HepG2 (cell line): ENCODE measurements around the gene TAS1R3. TPM values are rescaled to one million over a fixed set of nuclear protein-coding genes. Genes with fewer than 3 reads are reported as not detected.
A peak's percentile ranks its signal among the peaks of the same experiment; 100 is the strongest.

Experiments
- CCDC6 ChIP-seq: sonication (generic); formaldehyde crosslinking; IDR thresholded peaks from 2 replicates; pipeline ENCODE4 v1.8.1; 2022; ENCODE audit warnings: mild to moderate bottlenecking, missing genetic modification reagents, moderate library complexity
- FOXP1 ChIP-seq, 2 experiments: fragments of 450-650 bp in 1 of 2; IDR thresholded peaks; 2 replicates each; pipeline ENCODE4 v1.6.1; 2017 to 2018; ENCODE audit warnings: antibody characterized with exemption in 1 of 2
- GABPB1 ChIP-seq: IDR thresholded peaks from 2 replicates; pipeline ENCODE4 v1.6.1; 2016; ENCODE audit warnings: mild to moderate bottlenecking, missing genetic modification reagents, moderate library complexity, missing compliant biosample characterization
- GMEB2 ChIP-seq: IDR thresholded peaks from 2 replicates; pipeline ENCODE4 v1.6.1; 2016; ENCODE audit warnings: missing biosample characterization, missing genetic modification reagents, low read depth
- HES4 ChIP-seq: sonication (generic); formaldehyde crosslinking; IDR thresholded peaks from 2 replicates; pipeline ENCODE4 v1.9.0; 2021; ENCODE audit warnings: mild to moderate bottlenecking, missing genetic modification reagents, borderline replicate concordance
- KDM5B ChIP-seq: sonication (generic); formaldehyde crosslinking; IDR thresholded peaks from 2 replicates; pipeline ENCODE4 v1.4.0; 2020; ENCODE audit warnings: missing genetic modification reagents, mild to moderate bottlenecking, borderline replicate concordance
- KLF12 ChIP-seq: sonication (generic); formaldehyde crosslinking; IDR thresholded peaks from 2 replicates; pipeline ENCODE4 v1.4.0; 2020; ENCODE audit warnings: missing genetic modification reagents, borderline replicate concordance
- MLLT10 ChIP-seq: sonication (generic); formaldehyde crosslinking; IDR thresholded peaks from 2 replicates; pipeline ENCODE4 v1.4.0; 2020; ENCODE audit warnings: missing genetic modification reagents
- MNT ChIP-seq: fragments of 450-650 bp; IDR thresholded peaks from 2 replicates; pipeline ENCODE4 v1.6.1; 2016
- MXD3 ChIP-seq: IDR thresholded peaks from 2 replicates; pipeline ENCODE4 v1.6.1; 2016; ENCODE audit warnings: mild to moderate bottlenecking, missing biosample characterization, missing genetic modification reagents
- NCOA1 ChIP-seq: sonication (generic); formaldehyde crosslinking; IDR thresholded peaks from 2 replicates; pipeline ENCODE4 v1.9.0; 2021; ENCODE audit warnings: missing genetic modification reagents
- PAX8 ChIP-seq: sonication (generic); formaldehyde crosslinking; IDR thresholded peaks from 2 replicates; pipeline ENCODE4 v1.8.0; 2022; ENCODE audit warnings: mild to moderate bottlenecking, missing genetic modification reagents, borderline replicate concordance
- RAD21 ChIP-seq: fragments of 450-650 bp; formaldehyde crosslinking; IDR thresholded peaks from 2 replicates; pipeline ENCODE4 v1.5.0; 2020; ENCODE audit warnings: mild to moderate bottlenecking
- RBFOX2 ChIP-seq: fragments of 200-400 bp; formaldehyde crosslinking; IDR thresholded peaks from 2 replicates; pipeline ENCODE4 v1.6.1; 2017; ENCODE audit warnings: low read depth, mild to moderate bottlenecking, low read length
- SALL2 ChIP-seq: sonication (generic); formaldehyde crosslinking; IDR thresholded peaks from 2 replicates; pipeline ENCODE4 v1.8.1; 2023; ENCODE audit warnings: mild to moderate bottlenecking, missing genetic modification reagents, inconsistent platforms
- TAF1 ChIP-seq: sonication (generic); formaldehyde crosslinking; IDR thresholded peaks from 2 replicates; pipeline ENCODE4 v1.4.0; 2020; ENCODE audit warnings: missing genetic modification reagents
- TBP ChIP-seq: sonication (generic); formaldehyde crosslinking; IDR thresholded peaks from 2 replicates; pipeline ENCODE4 v1.5.0; 2020; ENCODE audit warnings: missing genetic modification reagents
- TBX2 ChIP-seq: sonication (generic); formaldehyde crosslinking; IDR thresholded peaks from 2 replicates; pipeline ENCODE4 v1.5.0; 2020; ENCODE audit warnings: missing genetic modification reagents, mild to moderate bottlenecking, borderline replicate concordance
- ZBTB14 ChIP-seq: sonication (generic); formaldehyde crosslinking; IDR thresholded peaks from 2 replicates; pipeline ENCODE4 v1.4.0; 2020; ENCODE audit warnings: missing genetic modification reagents
- ZNF512B ChIP-seq: sonication (generic); formaldehyde crosslinking; IDR thresholded peaks from 2 replicates; pipeline ENCODE4 v1.5.1; 2020; ENCODE audit warnings: missing genetic modification reagents, mild to moderate bottlenecking, borderline replicate concordance
- ZNF547 ChIP-seq: sonication (generic); formaldehyde crosslinking; IDR thresholded peaks from 2 replicates; pipeline ENCODE4 v1.5.1; 2020; ENCODE audit warnings: mild to moderate bottlenecking, missing genetic modification reagents
- ZNF607 ChIP-seq: sonication (generic); formaldehyde crosslinking; IDR thresholded peaks from 2 replicates; pipeline ENCODE4 v1.5.1; 2020; ENCODE audit warnings: missing genetic modification reagents, mild to moderate bottlenecking, borderline replicate concordance
- ZNF780A ChIP-seq: sonication (generic); formaldehyde crosslinking; IDR thresholded peaks from 2 replicates; pipeline ENCODE4 v1.8.0; 2022; ENCODE audit warnings: mild to moderate bottlenecking, missing genetic modification reagents, moderate library complexity
- polyA plus RNA-seq, 8 experiments: library from polyadenylated mRNA; depleted of rRNA in 3 of 8; stranded (reverse) in 7 of 8; unstranded in 1 of 8; fragments of >200 nt; fragmentation: Illumina TruSeq in 4 of 8; extraction: Trizol in 4 of 8; gene quantifications; 2 replicates each; pipeline versions ENCODE4 v1.2.1 to v1.2.3, GENCODE V29; 2011 to 2016; ENCODE audit warnings: low read depth in 4 of 8, missing spikeins in 1 of 8, mixed read lengths in 1 of 8; ENCODE audit not compliant: insufficient read depth in 1 of 8
- total RNA-seq, 5 experiments: library from RNA; depleted of rRNA; stranded (reverse); fragments of >200 nt; fragmentation: Illumina TruSeq; extraction: Trizol; gene quantifications; 2 replicates each; pipeline ENCODE4 v1.2.3, GENCODE V29; 2016; ENCODE audit warnings: low read depth in 1 of 5

TAS1R3 gene
- total and polyA plus RNA-seq, 2 of the 13 experiments (the other 11 are each of a cell fraction or from before 2014, with no cell fraction given), result 0.13 to 0.15 TPM

GRCh38 chr1:1308756-1309250 is 22.3 kb upstream of the TAS1R3 start (continued):
- TF ChIP-seq NCOA1 (CRISPR knock-in tag), result 0 out of 2 replicates have a peak, but pooled peaks have one; percentile 26
- TF ChIP-seq RAD21 (CRISPR knock-in tag), result peak; percentile 9; the same call in 1 of the 2 replicates
- TF ChIP-seq HES4 (CRISPR knock-in tag), result 0 out of 2 replicates have a peak, but pooled peaks have one; percentile 17
- TF ChIP-seq RBFOX2, result peak; percentile 16; the same call in 1 of the 2 replicates
- TF ChIP-seq TBP (CRISPR knock-in tag), result no peak
- peak; percentile 56; the same call in 1 of the 2 replicates for TF ChIP-seq MXD3
- peak; percentile 0; the same call in 1 of the 2 replicates for TF ChIP-seq TBX2 (CRISPR knock-in tag)
- no peak for TF ChIP-seq MLLT10 (CRISPR knock-in tag)
- TF ChIP-seq FOXP1 (IDR thresholded peaks at IDR 0.05), result no peak
- TF ChIP-seq FOXP1 (CRISPR knock-in tag; IDR thresholded peaks at IDR 0.05), result no peak
- TF ChIP-seq KDM5B (CRISPR knock-in tag), result 0 out of 2 replicates have a peak, but pooled peaks have one; percentile 12
- TF ChIP-seq TAF1 (CRISPR knock-in tag), result peak; percentile 16; the same call in 1 of the 2 replicates
- 0 out of 2 replicates have a peak, but pooled peaks have one; percentile 5 for TF ChIP-seq ZNF547 (CRISPR knock-in tag)
- TF ChIP-seq GMEB2 (CRISPR knock-in tag), result no peak
- peak; percentile 10; the same call in 1 of the 2 replicates for TF ChIP-seq ZNF607 (CRISPR knock-in tag)
- TF ChIP-seq ZBTB14 (CRISPR knock-in tag), result peak; percentile 18; the same call in 1 of the 2 replicates
- TF ChIP-seq GABPB1 (CRISPR knock-in tag), result peak; percentile 14; the same call in 1 of the 2 replicates
- TF ChIP-seq ZNF780A, result no peak
- no peak for TF ChIP-seq ZNF512B (CRISPR knock-in tag)
- no peak for TF ChIP-seq SALL2 (CRISPR knock-in tag)
- no peak for TF ChIP-seq KLF12 (CRISPR knock-in tag)
- no peak for TF ChIP-seq MNT
- TF ChIP-seq PAX8 (CRISPR knock-in tag), result peak; percentile 34; the same call in 1 of the 2 replicates
- TF ChIP-seq CCDC6 (CRISPR knock-in tag), result peak; percentile 38; the same call in 1 of the 2 replicates
